ENCODE results near the gene DMAC2L.
"Not testable (repeated sequence)": the region's sequence is repeated elsewhere in the genome, so short reads cannot be mapped to it uniquely, and the experiment has no call there.

The DMAC2L gene

GRCh38 chr14:50333014-50333509, 20.9 kb downstream of the DMAC2L start:
- no peak for DNase-seq

- DNase-seq: no peak
Observed at GRCh38 chr14:50334211-50334610, 22.1 kb downstream of the DMAC2L start.

- no peak for DNase-seq
Observed at GRCh38 chr14:50335389-50335788, 23.3 kb downstream of the DMAC2L start.

GRCh38 chr14:50335989-50336824, 24.1 kb downstream of the DMAC2L start:
- DNase-seq: no peak

GRCh38 chr14:50338587-50338986, 26.5 kb downstream of the DMAC2L start:
- no peak for DNase-seq

- no peak for DNase-seq
Observed at GRCh38 chr14:50339178-50339804, 27.2 kb downstream of the DMAC2L start.

GRCh38 chr14:50340045-50340444, 27.9 kb downstream of the DMAC2L start:
- no peak for DNase-seq

GRCh38 chr14:50340963-50341362, 28.8 kb downstream of the DMAC2L start:
- DNase-seq: no peak

GRCh38 chr14:50342221-50343078, 30.3 kb downstream of the DMAC2L start:
- DNase-seq: peak in 5 of 6 experiments; percentile 14 to 52 (median 28)

- DNase-seq: no peak
Observed at GRCh38 chr14:50343434-50343833, 31.3 kb downstream of the DMAC2L start.

- no peak for DNase-seq
Observed at GRCh38 chr14:50344116-50344775, 32.1 kb downstream of the DMAC2L start.

- DNase-seq: no peak
Observed at GRCh38 chr14:50344876-50345563, 32.9 kb downstream of the DMAC2L start.

GRCh38 chr14:50345846-50346422, 33.8 kb downstream of the DMAC2L start:
- no peak for DNase-seq

- no peak for DNase-seq
Observed at GRCh38 chr14:50347521-50347920, 35.4 kb downstream of the DMAC2L start.

- DNase-seq: no peak
Observed at GRCh38 chr14:50348933-50349332, 36.8 kb downstream of the DMAC2L start.

- no peak for DNase-seq
Observed at GRCh38 chr14:50350975-50351374, 38.9 kb downstream of the DMAC2L start.

GRCh38 chr14:50352584-50352983, 40.5 kb downstream of the DMAC2L start:
- DNase-seq: no peak

GRCh38 chr14:50353126-50353525, 41.0 kb downstream of the DMAC2L start:
- DNase-seq: no peak

GRCh38 chr14:50354527-50354926, 42.4 kb downstream of the DMAC2L start:
- no peak for DNase-seq

- no peak for DNase-seq
Observed at GRCh38 chr14:50355692-50356091, 43.6 kb downstream of the DMAC2L start.

- DNase-seq: not testable (repeated sequence)
Observed at GRCh38 chr14:50356283-50356682, 44.2 kb downstream of the DMAC2L start.

GRCh38 chr14:50357124-50357523, 45.0 kb downstream of the DMAC2L start:
- DNase-seq: no peak

All from stimulated activated naive CD4-positive, alpha-beta T cell (primary cell).